Stimulated activated naive B cell treated with anti-CD40 and anti-IgM and Interleukin-4, amounts not matched to agents 10 μg/mL and 1 μg/mL and 100 μg/mL, for 72 hours (primary cell): Measurements from ENCODE around the gene MEX3A.

Source experiments
- ATAC-seq, 2 donors: fragments of 150-1000 bp; cut with Tn5 transposase; replicated peaks; 2 replicates each; pipeline ENCODE4 v1.10.0; 2021; ENCODE audit warnings: moderate library complexity in 1 of 2
- DNase-seq: peaks from one replicate; pipeline ENCODE4 v3.0.0; 2021
- H3K27ac Mint-ChIP-seq: one replicate; pipeline ENCODE4 v1.8.0; 2022; ENCODE audit warnings: mild to moderate bottlenecking, mixed read lengths
- H3K27me3 Mint-ChIP-seq, 2 donors: one replicate each; pipeline ENCODE4 v1.8.0; 2022; ENCODE audit warnings: mixed read lengths in 2 of 2
- H3K36me3 Mint-ChIP-seq, 2 donors: one replicate each; pipeline ENCODE4 v1.8.0; 2022; ENCODE audit warnings: mixed read lengths in 2 of 2, mild to moderate bottlenecking in 1 of 2
- H3K4me1 Mint-ChIP-seq, 2 donors: one replicate each; pipeline ENCODE4 v1.8.0; 2022; ENCODE audit warnings: mixed read lengths in 2 of 2, mild to moderate bottlenecking in 1 of 2
- H3K4me3 Mint-ChIP-seq, 2 donors: one replicate each; pipeline ENCODE4 v1.8.0; 2022; ENCODE audit warnings: mild to moderate bottlenecking in 2 of 2, mixed read lengths in 2 of 2, moderate library complexity in 1 of 2
- H3K9me3 Mint-ChIP-seq, 2 donors: one replicate each; pipeline ENCODE4 v1.8.0; 2022; ENCODE audit warnings: mixed read lengths in 2 of 2, mild to moderate bottlenecking in 1 of 2

The MEX3A gene

DNA sequence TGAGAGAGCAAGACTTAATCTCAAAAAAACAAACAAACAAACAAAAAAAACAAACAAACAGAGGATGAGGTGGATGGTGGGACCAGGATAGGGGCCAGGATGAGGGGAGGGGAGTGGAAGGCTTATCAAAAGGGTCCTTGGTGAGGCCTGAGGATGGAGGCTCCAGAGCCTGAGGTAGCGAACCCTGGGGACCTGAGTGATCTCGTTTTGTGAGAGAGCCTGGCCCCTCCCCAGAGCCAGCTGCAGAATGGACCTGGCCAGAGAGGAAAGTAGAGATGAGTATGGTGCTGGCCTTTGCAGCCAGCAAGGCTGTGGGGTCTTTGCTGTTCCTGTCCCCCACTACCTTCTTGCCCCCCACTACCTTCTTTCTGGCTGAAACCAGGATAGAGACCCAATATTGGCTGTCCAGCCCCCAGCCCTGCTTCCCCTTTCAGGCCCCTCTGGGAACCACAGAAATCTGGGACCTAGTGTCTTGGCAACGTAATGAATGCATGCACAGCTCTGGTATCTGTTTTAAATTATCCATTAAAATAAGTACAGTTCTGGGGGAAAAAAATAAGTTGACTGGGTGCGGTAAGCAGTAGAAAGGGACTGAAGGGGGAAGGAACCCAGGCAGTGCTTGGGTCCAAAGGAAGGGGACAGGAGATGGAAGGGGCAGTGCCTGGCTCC, 31.2 kb upstream of the MEX3A start:
- peaks cover 47 to 77% of the 10 kb centered on the region in 2 donors for H3K4me1 Mint-ChIP-seq
- H3K9me3 Mint-ChIP-seq: no peaks in the 10 kb centered on the region
- peak overlapping the region; percentile 91 for H3K27ac Mint-ChIP-seq
- peaks cover 0 to 12% of the 10 kb centered on the region in 2 donors for H3K27me3 Mint-ChIP-seq
- no peak for ATAC-seq
- no peak for DNase-seq
- H3K4me3 Mint-ChIP-seq: peak overlapping the region in 1 of 2 donors; percentile 92
- H3K36me3 Mint-ChIP-seq: peaks cover 5 to 18% of the 10 kb centered on the region in 2 donors

DNA sequence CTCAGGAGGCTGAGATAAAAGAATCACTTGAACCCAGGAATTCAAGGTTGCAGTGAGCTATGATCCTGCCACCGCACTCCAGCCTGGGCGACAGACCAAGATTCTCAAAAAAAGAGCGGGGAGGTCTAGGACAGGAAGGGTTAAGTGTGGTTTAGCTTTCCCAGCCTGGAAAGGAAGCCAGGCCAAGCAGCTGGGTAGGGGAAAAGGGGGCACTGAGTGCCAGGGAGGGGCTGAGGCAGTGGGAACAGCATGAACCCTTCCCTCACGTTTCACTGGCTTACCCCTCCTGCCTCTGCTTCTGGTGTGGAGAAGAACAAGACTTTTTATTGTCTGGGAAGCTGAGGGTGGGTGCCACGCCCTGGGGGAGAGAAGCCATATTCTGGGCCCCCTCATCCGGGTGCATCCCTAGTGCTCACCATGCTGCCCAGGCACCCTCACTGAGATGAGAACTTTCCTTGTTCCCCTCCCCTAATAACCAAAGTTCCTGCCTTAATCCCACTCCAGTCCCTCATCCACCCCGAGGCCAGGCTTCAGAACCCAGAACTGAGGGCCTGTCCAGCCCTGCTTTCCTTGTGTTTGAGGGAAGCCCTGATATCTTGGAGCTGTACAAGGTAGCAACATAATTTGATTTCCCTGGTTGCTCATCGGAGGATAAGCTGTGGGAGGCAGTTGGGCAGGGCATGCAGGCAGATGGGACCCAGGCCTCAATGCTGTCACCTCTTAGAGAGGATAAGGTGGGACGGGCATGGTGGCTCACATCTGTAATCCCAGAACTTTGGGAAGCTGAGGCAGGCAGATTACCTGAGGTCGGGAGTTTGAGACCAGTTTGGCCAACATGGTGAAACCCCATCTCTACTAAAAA, 30.2 kb upstream of the MEX3A start:
- H3K4me1 Mint-ChIP-seq: peaks cover 50 to 81% of the 10 kb centered on the region in 2 donors
- H3K27ac Mint-ChIP-seq: no peak overlapping the region
- H3K27me3 Mint-ChIP-seq: peaks cover 0 to 12% of the 10 kb centered on the region in 2 donors
- DNase-seq (no peak), ATAC-seq (no peak)
- peaks cover 2 to 15% of the 10 kb centered on the region in 2 donors for H3K36me3 Mint-ChIP-seq
- H3K9me3 Mint-ChIP-seq: no peaks in the 10 kb centered on the region
- H3K4me3 Mint-ChIP-seq: no peak overlapping the region

DNA sequence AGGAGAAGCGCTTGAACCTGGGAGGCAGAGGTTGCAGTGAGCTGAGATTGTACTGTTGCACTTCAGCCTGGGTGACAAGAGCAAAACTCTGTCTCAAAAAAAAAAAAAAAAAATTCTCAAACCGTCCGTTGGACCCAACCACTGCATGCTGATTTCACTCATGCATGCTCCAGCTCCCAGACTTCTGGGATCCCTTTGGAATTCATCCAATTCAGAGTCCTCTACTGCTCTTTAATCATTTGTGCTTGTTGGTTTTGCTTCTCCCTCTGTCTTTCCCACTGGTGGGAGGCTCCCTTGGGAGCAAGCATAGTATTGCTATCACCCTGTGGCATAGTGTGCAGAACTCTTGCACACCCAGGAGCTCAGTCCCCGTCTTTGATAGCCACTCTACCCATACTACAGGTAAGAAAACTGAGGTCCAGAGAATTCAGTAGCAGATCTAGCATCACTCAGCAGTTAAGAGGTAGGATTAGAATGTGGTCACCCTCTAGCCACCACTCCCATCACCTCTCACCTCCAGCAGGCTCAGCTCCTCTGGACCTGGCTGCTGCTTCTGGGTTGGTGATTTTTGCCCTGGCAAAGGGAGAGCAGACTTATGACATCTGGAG, 29.2 kb upstream of the MEX3A start:
- no peaks in the 10 kb centered on the region for H3K9me3 Mint-ChIP-seq
- peaks cover 2 to 13% of the 10 kb centered on the region in 2 donors for H3K36me3 Mint-ChIP-seq
- peak overlapping the region; percentile 51 for H3K27ac Mint-ChIP-seq
- peaks cover 0 to 10% of the 10 kb centered on the region in 2 donors for H3K27me3 Mint-ChIP-seq
- no peak overlapping the region for H3K4me3 Mint-ChIP-seq
- H3K4me1 Mint-ChIP-seq: peaks cover 56 to 88% of the 10 kb centered on the region in 2 donors
- no peak for DNase-seq
- ATAC-seq: no peak

DNA sequence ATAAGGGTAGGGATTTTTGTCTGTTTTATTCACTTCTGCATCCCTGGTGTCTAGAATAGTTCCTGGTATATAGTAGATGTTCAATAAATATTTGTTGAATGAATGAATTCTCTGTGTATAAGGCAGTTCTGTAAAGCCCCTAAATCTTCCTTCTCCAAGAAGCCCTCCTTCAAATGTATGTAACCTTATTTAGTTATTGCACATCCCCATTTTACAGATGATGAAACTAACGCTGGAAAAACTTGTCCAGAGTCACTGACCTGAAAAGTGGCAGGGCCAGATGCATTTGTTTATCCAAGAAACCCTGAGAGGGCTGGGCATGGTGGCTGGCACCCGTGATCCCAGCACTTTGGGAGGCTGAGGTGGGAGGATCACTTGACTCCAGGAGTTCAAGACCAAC, 28.0 kb upstream of the MEX3A start:
- H3K27ac Mint-ChIP-seq: peak overlapping the region; percentile 14
- no peak for DNase-seq
- peaks cover 55 to 88% of the 10 kb centered on the region in 2 donors for H3K4me1 Mint-ChIP-seq
- H3K4me3 Mint-ChIP-seq: no peak overlapping the region
- no peaks in the 10 kb centered on the region for H3K9me3 Mint-ChIP-seq
- peaks cover 2 to 9% of the 10 kb centered on the region in 2 donors for H3K36me3 Mint-ChIP-seq
- ATAC-seq: no peak
- peaks cover 0 to 4% of the 10 kb centered on the region in 2 donors for H3K27me3 Mint-ChIP-seq

DNA sequence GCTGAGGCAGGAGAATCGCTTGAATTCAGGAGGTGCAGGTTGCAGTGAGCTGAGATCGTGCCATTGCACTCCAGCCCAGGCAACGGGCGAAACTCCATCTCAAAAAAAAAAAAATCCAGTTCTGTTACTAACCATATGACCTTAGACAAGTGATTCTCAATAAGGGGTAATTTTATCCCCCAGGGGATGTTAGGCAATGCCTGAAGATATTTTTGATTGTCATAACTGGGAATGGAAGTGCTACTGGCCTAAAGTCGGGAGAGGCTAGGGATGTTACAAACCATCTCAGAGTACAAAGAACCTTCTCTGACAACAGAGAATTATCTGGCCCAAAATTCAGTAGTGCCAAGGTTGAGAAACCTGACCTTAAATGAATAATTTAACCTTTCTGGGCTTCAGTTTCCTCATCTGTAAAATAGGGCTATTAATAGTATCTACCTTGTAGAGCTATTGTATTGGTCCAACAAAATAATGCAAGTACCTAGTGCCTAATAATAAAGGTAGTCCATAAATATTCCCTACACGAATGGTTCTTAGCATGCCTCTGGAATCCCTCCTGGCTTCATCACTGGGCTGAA, 26.5 kb upstream of the MEX3A start:
- H3K27ac Mint-ChIP-seq: peak overlapping the region; percentile 98
- no peak for DNase-seq
- H3K36me3 Mint-ChIP-seq: peaks cover 2 to 9% of the 10 kb centered on the region in 2 donors

DNA sequence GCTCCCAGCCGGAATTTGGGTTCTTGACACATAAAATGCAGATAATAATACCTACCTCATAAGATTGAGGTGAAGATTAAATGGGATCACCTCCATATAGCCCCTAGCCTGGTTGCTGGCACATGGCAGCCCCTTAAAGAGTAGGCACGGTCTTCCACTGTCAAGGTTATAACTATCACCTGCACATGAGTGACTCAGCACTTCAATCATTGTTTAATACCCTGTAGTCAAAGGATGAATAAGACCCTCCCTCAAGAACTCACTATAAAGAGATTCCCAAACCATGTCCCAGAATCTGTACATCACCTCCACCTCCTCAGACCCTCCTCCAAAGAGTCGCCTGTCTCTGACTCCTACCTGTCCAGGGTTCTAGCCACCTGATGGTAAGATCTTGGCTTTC, 25.8 kb upstream of the MEX3A start:
- H3K4me3 Mint-ChIP-seq: peak overlapping the region; percentile 62 to 80
- DNase-seq (no peak), ATAC-seq (no peak)
- H3K27me3 Mint-ChIP-seq: no peaks in the 10 kb centered on the region
- peaks cover 2 to 9% of the 10 kb centered on the region in 2 donors for H3K36me3 Mint-ChIP-seq
- peak overlapping the region; percentile 98 for H3K27ac Mint-ChIP-seq
- no peaks in the 10 kb centered on the region for H3K9me3 Mint-ChIP-seq
- peaks cover 60 to 88% of the 10 kb centered on the region in 2 donors for H3K4me1 Mint-ChIP-seq

More for the DNA sequence above, 26.5 kb upstream of the MEX3A start:
- H3K4me1 Mint-ChIP-seq: peaks cover 57 to 88% of the 10 kb centered on the region in 2 donors
- H3K9me3 Mint-ChIP-seq: no peaks in the 10 kb centered on the region
- peak overlapping the region; percentile 53 to 62 for H3K4me3 Mint-ChIP-seq
- ATAC-seq: no peak
- H3K27me3 Mint-ChIP-seq: no peaks in the 10 kb centered on the region

DNA sequence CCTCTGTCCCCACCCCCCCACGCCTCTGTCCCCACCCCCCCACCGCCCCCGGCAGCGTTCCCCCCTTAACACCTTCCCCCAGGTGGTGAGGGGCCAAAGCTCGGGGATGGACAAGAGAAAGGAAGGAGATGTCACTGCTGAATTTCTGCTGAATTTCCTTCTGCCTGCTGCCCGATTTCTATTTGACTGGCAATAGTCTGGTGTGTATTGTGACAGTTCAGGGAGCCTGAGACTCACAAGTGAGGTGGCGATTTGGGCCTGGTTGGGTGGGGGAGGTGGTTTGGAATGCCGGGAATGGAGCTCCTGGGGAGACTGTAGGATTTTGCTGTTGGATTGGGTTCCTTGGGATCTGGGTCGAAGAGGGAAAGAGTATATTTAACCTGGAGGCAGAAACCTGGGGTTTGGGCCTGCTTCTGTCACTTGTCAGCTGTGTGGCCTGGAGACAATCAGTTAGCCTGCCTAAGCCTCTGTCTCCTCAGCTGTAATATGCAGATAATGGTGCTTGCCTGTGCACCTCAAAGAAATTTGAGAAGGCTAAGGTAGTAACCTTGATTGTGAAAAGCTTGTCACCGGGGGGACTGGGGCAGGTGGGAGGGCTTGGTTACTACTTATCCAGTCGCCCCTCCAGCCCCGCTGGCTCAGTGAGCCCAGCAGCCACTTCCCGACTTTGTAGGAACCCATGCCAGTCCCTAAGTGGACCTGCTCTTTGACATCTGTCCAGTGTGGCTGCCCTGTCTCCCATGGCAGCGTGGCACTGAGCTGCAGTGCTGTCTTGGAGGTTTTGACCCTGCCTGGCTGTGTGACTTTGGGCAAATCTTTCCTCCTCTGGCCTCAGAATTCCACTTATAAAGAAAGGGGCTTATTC, 24.6 kb upstream of the MEX3A start:
- ATAC-seq (peak; percentile 50 to 56), DNase-seq (no peak)
- H3K4me1 Mint-ChIP-seq: peaks cover 64 to 83% of the 10 kb centered on the region in 2 donors
- no peaks in the 10 kb centered on the region for H3K9me3 Mint-ChIP-seq
- no peaks in the 10 kb centered on the region for H3K27me3 Mint-ChIP-seq
- peaks cover 0 to 9% of the 10 kb centered on the region in 2 donors for H3K36me3 Mint-ChIP-seq
- H3K27ac Mint-ChIP-seq: peak overlapping the region; percentile 98
- H3K4me3 Mint-ChIP-seq: peak overlapping the region; percentile 80 to 89

DNA sequence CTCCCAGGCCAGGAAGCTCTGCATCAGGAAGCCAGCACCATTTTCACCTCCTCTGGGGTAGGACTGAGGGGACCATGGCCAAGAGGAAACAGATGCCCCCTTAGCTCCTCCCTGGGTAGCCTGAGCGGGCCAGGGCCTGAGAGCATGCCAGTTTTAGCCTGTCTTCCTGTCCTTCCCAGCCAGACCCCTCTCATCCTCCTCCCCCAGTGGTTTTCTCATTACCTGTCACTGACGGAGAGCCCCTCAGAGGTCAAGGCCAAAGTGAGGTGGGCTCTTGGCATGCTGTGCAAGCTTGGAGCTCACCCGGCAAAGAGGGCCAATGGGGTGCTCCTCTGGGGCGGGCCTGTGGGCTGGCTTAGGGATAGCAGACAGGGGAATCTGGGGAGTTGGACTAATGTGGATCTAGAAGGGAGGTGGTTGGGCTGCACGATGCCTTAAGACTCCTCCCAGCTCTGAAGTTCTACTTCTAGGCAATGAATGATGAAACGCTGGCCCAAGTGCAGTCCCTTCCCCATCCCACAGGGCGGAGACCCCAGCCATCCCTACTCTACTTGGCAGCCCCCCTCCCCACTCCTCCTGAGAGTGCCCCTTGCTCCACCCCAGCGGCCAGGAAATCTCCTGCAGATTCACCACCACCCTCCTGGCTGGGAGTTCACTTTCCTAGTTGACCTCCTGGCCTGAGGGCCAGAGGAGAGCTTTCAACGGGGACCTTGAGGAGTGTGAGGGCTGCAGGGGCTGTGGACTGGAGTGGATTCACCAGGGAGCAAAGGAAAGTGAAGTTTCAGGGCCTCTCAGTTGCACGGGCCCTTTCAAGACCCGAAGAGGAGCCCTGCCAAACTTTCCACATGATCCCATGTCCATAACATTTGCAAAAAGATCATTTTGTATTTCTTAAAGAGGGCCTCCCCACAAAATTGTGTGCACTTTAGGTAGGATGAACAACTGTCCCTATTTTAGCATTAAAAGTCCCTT, 22.9 kb upstream of the MEX3A start:
- H3K4me3 Mint-ChIP-seq: peak overlapping the region; percentile 80 to 83
- peaks cover 73 to 91% of the 10 kb centered on the region in 2 donors for H3K4me1 Mint-ChIP-seq
- peaks cover 0 to 6% of the 10 kb centered on the region in 2 donors for H3K27me3 Mint-ChIP-seq
- ATAC-seq (no peak), DNase-seq (no peak)
- peaks cover 0 to 4% of the 10 kb centered on the region in 2 donors for H3K36me3 Mint-ChIP-seq
- peak overlapping the region; percentile 98 for H3K27ac Mint-ChIP-seq
- no peaks in the 10 kb centered on the region for H3K9me3 Mint-ChIP-seq

DNA sequence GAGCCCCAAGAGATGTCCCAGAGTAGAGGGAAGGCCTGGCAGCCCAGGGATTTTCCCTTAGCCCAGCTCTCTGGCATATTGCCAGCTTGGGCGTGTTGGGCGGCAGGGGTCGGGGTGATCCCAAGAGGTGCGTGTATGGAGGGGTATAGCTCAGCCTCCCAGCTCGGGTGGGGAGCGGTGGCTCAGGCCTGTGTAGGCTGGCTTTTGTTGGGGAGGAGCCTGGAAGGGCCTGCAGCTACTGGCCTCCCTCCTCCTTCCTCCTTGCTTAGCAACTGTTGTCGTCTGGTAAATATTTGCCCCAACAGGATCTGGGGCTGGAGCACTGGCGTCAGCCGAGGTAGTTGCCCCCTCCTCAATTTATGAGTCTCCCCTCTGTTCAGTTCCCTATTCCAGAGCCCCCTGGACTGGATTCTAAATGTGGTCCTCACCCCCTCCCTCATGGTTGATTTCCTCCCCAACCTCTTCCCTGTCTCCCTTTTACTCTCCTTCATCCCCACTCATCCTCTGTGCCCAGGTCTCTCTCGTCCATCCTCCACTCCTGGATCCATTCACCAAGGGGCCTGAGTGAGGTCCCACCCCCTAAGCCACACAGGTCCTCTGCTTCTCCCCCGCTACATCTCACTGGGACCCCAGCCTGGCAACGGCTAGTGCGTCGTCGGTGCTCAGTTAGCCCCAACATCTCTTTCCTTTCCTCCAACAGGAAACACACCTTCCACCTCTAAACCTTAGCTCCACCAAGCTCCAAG, 22.0 kb upstream of the MEX3A start:
- ATAC-seq (peak; percentile 19), DNase-seq (no peak)
- Mint-ChIP-seq H3K36me3 (peaks cover 0 to 1% of the 10 kb centered on the region in 2 donors), H3K27me3 (peaks cover 0 to 6% of the 10 kb centered on the region in 2 donors), H3K4me3 (peak overlapping the region; percentile 46 to 66), H3K27ac (peak overlapping the region; percentile 98), H3K4me1 (peaks cover 75 to 88% of the 10 kb centered on the region in 2 donors), H3K9me3 (no peaks in the 10 kb centered on the region)

DNA sequence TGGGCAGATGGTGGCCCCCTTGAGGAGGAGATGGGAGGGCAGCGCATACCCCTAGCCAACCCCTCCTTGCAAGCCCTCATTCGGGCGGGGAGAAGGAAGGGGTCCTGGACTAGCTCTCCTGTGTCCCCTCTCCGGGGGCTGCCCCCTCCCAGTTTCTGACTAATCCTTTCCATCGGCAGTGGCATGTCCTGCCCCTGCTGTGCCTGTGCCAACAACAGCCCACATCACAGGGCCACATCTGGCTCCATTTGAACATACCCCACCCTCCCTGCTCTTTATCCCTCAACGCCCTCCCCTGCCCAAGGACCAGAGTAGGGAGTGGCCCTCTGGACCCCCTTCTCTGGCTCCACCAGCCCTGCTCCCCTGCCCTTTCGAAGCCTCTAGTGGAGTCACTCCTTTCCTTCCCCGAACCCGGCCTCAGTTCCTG, 21.3 kb upstream of the MEX3A start:
- peaks cover 0 to 6% of the 10 kb centered on the region in 2 donors for H3K27me3 Mint-ChIP-seq
- DNase-seq: no peak
- no peaks in the 10 kb centered on the region for H3K9me3 Mint-ChIP-seq
- peaks cover 71 to 88% of the 10 kb centered on the region in 2 donors for H3K4me1 Mint-ChIP-seq
- H3K4me3 Mint-ChIP-seq: peak overlapping the region; percentile 12 to 66
- ATAC-seq: peak in 1 of 2 donors; percentile 10
- H3K36me3 Mint-ChIP-seq: no peaks in the 10 kb centered on the region
- H3K27ac Mint-ChIP-seq: peak overlapping the region; percentile 98

DNA sequence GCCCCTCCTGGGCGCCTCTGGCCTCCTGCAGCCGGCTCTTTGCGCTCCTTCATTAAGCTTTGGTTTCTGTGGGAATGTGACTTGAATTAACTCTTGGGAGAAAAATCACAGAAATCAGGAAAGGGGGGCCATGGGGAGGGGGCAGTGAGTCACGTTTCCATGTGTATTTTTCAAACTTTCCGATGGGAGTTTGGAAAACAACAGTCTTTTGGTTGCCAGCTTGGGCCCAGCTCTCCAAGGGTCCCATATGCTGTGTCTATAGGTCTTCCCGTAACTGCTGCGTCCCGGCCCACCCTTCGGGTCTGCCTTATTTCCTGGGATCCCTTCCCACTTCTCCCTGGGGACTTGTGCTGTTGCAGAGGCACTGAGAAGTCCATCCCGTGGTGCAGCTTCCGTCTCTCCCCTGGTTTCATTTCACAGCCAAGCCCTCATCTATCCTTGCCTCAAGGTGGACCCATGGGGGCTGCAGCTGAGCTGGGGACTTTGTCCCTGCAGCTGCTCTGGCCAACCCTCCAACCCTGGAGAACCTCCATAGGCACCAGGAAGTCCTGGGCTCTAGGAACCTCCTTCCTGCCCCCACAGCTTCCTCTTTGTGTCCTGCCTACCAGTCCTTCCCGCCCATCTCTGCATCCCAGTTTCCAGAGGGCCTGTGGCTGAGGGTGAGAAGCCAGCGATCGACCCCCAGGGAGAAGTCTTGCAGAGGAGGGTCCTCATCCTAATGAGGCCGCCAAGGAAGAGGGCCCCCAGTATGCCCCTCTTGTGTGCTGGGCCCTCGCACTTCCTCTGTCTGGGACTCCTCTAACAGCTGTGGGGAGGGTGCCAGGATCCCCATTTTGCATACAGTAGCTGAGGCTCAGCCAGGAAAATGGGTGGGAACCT, 20.6 kb upstream of the MEX3A start:
- Mint-ChIP-seq H3K9me3 (no peaks in the 10 kb centered on the region), H3K27ac (peak overlapping the region; percentile 98), H3K4me1 (peaks cover 73 to 88% of the 10 kb centered on the region in 2 donors), H3K36me3 (no peaks in the 10 kb centered on the region), H3K4me3 (peak overlapping the region in 1 of 2 donors; percentile 11), H3K27me3 (peaks cover 0 to 6% of the 10 kb centered on the region in 2 donors)
- DNase-seq: no peak
- no peak for ATAC-seq
